IMR-90 (cell line): ENCODE results near the gene CIDEA. TPM values are rescaled to one million over a fixed set of nuclear protein-coding genes. Genes with fewer than 3 reads are reported as not detected.

ENCODE experiments used
- ATAC-seq: fragments of 200-7000 bp; cut with Tn5 transposase; 2 replicates; pipeline ENCODE4 v1.9.1; 2020; ENCODE audit warnings: low read depth, mild to moderate bottlenecking, moderate library complexity
- BruUV-seq: library from RNA; stranded (reverse); fragments of 400-500 nt; replicated peaks from 2 replicates; lab custom pipeline; 2021; lab: Mats Ljungman, UMichigan
- CTCF ChIA-PET: fragments of 300-600 bp; formaldehyde crosslinking; extraction: SDS; loops from one replicate; lab custom pipeline; 2021; ENCODE audit warnings: antibody characterized with exemption; lab: Yijun Ruan, JAX
- POLR2A ChIA-PET: fragments of 300-600 bp; sonication (Branson Sonifier 250); formaldehyde crosslinking; loops from one replicate; lab custom pipeline; 2022; ENCODE audit warnings: antibody characterized with exemption; ENCODE audit not compliant: unreplicated experiment; lab: Charles Lee
- DNase-seq: peaks from one replicate; pipeline ENCODE4 v3.0.0; 2013
- H2AFZ ChIP-seq: replicated peaks from 2 replicates; pipeline ENCODE3; 2013; ENCODE audit warnings: low read length, mild to moderate bottlenecking; ENCODE audit not compliant: poor library complexity
- H2AK5ac ChIP-seq: 2 replicates; pipeline ENCODE4 v1.6.1; 2013; ENCODE audit warnings: low read depth, low read length, inconsistent platforms
- H2AK9ac ChIP-seq: replicated peaks from 2 replicates; pipeline ENCODE3; 2013; ENCODE audit warnings: mild to moderate bottlenecking, low read depth, low read length, moderate library complexity; ENCODE audit not compliant: poor library complexity
- H2BK120ac ChIP-seq: 2 replicates; pipeline ENCODE4 v1.6.1; 2013; ENCODE audit warnings: low read depth, low read length, inconsistent platforms
- H2BK15ac ChIP-seq: 3 replicates; pipeline ENCODE4 v1.6.1; 2013; ENCODE audit warnings: low read depth, low read length, inconsistent platforms
- H2BK20ac ChIP-seq: 2 replicates; pipeline ENCODE4 v1.6.1; 2013; ENCODE audit warnings: low read depth, mild to moderate bottlenecking, inconsistent platforms, low read length, moderate library complexity
- H2BK5ac ChIP-seq: 2 replicates; pipeline ENCODE4 v1.6.1; 2013; ENCODE audit warnings: mild to moderate bottlenecking, low read depth, low read length, inconsistent platforms; ENCODE audit not compliant: poor library complexity, severe bottlenecking
- H3K14ac ChIP-seq: replicated peaks from 2 replicates; pipeline ENCODE4 v1.6.1; 2013; ENCODE audit warnings: low read depth, low read length, inconsistent platforms
- H3K18ac ChIP-seq: 2 replicates; pipeline ENCODE4 v1.6.1; 2013; ENCODE audit warnings: low read depth, low read length, control low read depth
- H3K23ac ChIP-seq: 2 replicates; pipeline ENCODE4 v1.6.1; 2013; ENCODE audit warnings: low read depth, low read length, inconsistent platforms
- H3K27ac ChIP-seq: 2 replicates; pipeline ENCODE4 v1.5.1; 2013; ENCODE audit warnings: mild to moderate bottlenecking, control low read depth, low read length; ENCODE audit not compliant: insufficient read depth
- H3K27me3 ChIP-seq: 2 replicates; pipeline ENCODE4 v1.6.1; 2013; ENCODE audit warnings: low read length; ENCODE audit not compliant: control insufficient read depth, insufficient read depth
- H3K36me3 ChIP-seq: 2 replicates; pipeline ENCODE4 v1.6.1; 2013; ENCODE audit warnings: low read length, mixed read lengths; ENCODE audit not compliant: control insufficient read depth, insufficient read depth
- H3K4ac ChIP-seq: 2 replicates; pipeline ENCODE4 v1.6.1; 2013; ENCODE audit warnings: low read depth, low read length, inconsistent platforms
- H3K4me1 ChIP-seq: 2 replicates; pipeline ENCODE4 v1.6.1; 2013; ENCODE audit warnings: low read length, mixed read lengths; ENCODE audit not compliant: control insufficient read depth, insufficient read depth
- H3K4me2 ChIP-seq: 2 replicates; pipeline ENCODE4 v1.6.1; 2013; ENCODE audit warnings: low read depth, mild to moderate bottlenecking, control low read depth, low read length, moderate library complexity
- H3K4me3 ChIP-seq: 2 replicates; pipeline ENCODE4 v1.5.1; 2013; ENCODE audit warnings: low read depth, mild to moderate bottlenecking, control low read depth, low read length, moderate library complexity; ENCODE audit not compliant: insufficient read depth
- H3K56ac ChIP-seq: 2 replicates; pipeline ENCODE4 v1.6.1; 2013; ENCODE audit warnings: low read length, inconsistent platforms; ENCODE audit not compliant: insufficient read depth; ENCODE audit errors: extremely low read depth
- H3K79me1 ChIP-seq, 2 experiments: 2 replicates each; pipeline ENCODE4 v1.6.1; 2013; ENCODE audit warnings: low read length in 2 of 2, inconsistent platforms in 1 of 2, low read depth in 1 of 2
- H3K9ac ChIP-seq: 2 replicates; pipeline ENCODE4 v1.6.1; 2013; ENCODE audit warnings: low read depth, low read length, control low read depth
- H3K9me1 ChIP-seq: 2 replicates; pipeline ENCODE4 v1.6.1; 2013; ENCODE audit warnings: low read length, inconsistent platforms; ENCODE audit not compliant: insufficient read depth
- H3K9me3 ChIP-seq: 2 replicates; pipeline ENCODE4 v1.6.1; 2013; ENCODE audit warnings: low read length; ENCODE audit not compliant: control insufficient read depth, insufficient read depth
- H4K20me1 ChIP-seq: 2 replicates; pipeline ENCODE4 v1.6.1; 2013; ENCODE audit warnings: low read length, inconsistent platforms; ENCODE audit not compliant: insufficient read depth
- H4K5ac ChIP-seq: 2 replicates; pipeline ENCODE4 v1.6.1; 2013; ENCODE audit warnings: mild to moderate bottlenecking, low read depth, low read length, control low read depth
- H4K8ac ChIP-seq, 2 experiments: 2 replicates each; pipeline ENCODE4 v1.6.1; 2013; ENCODE audit warnings: low read depth in 2 of 2, low read length in 2 of 2, control low read depth in 1 of 2, inconsistent platforms in 1 of 2
- H4K91ac ChIP-seq: 2 replicates; pipeline ENCODE4 v1.6.1; 2013; ENCODE audit warnings: low read depth, low read length, inconsistent platforms; ENCODE audit not compliant: insufficient read depth
- BHLHE40 ChIP-seq: fragments of 150-350 bp; IDR thresholded peaks from 2 replicates; pipeline ENCODE4 v1.6.1; 2016; ENCODE audit warnings: mild to moderate bottlenecking, low read depth, low read length
- CEBPB ChIP-seq: IDR thresholded peaks from 2 replicates; pipeline ENCODE4 v1.6.1; 2012; ENCODE audit warnings: low read depth, low read length, improper control_type of control experiment
- CHD1 ChIP-seq: IDR thresholded peaks from 2 replicates; pipeline ENCODE4 v1.6.1; 2012; ENCODE audit warnings: low read depth, low read length, improper control_type of control experiment
- MXI1 ChIP-seq: IDR thresholded peaks from 2 replicates; pipeline ENCODE4 v1.6.1; 2012; ENCODE audit warnings: low read depth, mild to moderate bottlenecking, low read length, moderate library complexity, borderline replicate concordance
- RCOR1 ChIP-seq: IDR thresholded peaks from 2 replicates; pipeline ENCODE4 v1.6.1; 2012; ENCODE audit warnings: mild to moderate bottlenecking, low read length, improper control_type of control experiment; ENCODE audit not compliant: insufficient replicate concordance
- RFX5 ChIP-seq: IDR thresholded peaks from 2 replicates; pipeline ENCODE4 v1.8.0; 2012; ENCODE audit warnings: low read depth, mild to moderate bottlenecking, low read length, moderate library complexity
- SMC3 ChIP-seq: fragments of 150-350 bp; IDR thresholded peaks from 2 replicates; pipeline ENCODE4 v1.6.1; 2016; ENCODE audit warnings: low read depth, mild to moderate bottlenecking, antibody characterized with exemption, low read length, moderate library complexity
- WGBS, 2 experiments: methylation state at CpG; one replicate each; pipeline versions ENCODE4 v1.1.5 to v1.1.7; 2013; ENCODE audit warnings: missing lambda C conversion rate in 2 of 2; ENCODE audit not compliant: insufficient read length in 1 of 2; ENCODE audit errors: extremely low coverage in 2 of 2; 5-methylcytosine and 5-hydroxymethylcytosine counted together
- dilution Hi-C: fragments of 300-500 bp; cut with HindIII; formaldehyde crosslinking; loops from one replicate; pipeline ENCODE4 v1.14.3; 2018; ENCODE audit warnings: low sequenced_read_pairs; ENCODE audit not compliant: unreplicated experiment
- in situ Hi-C: fragments of 300-500 bp; cut with MboI; formaldehyde crosslinking; loops from 3 replicates; pipeline ENCODE4 v1.14.3; 2019; ENCODE audit warnings: low sequenced_read_pairs, inconsistent platforms, mixed read lengths
- intact Hi-C: fragments of 100-400 bp; cut with micrococcal nuclease; formaldehyde crosslinking; loops from 2 replicates; pipeline ENCODE4 v1.10.0; 2022
- polyA plus RNA-seq, 3 experiments: library from polyadenylated mRNA; depleted of rRNA; stranded (reverse); fragments of >200 nt; gene quantifications; 2 replicates each; pipeline ENCODE4 v1.2.3, GENCODE V29; 2012; ENCODE audit warnings: low replicate concordance in 1 of 3
- total RNA-seq: library from RNA; depleted of rRNA; stranded (reverse); fragments of >200 nt; gene quantifications from 2 replicates; pipeline ENCODE4 v1.2.3, GENCODE V29; 2012

CIDEA gene
- total and polyA plus RNA-seq, 2 of the 4 experiments (the other 2 are of a cell fraction), result not detected

- in situ Hi-C loops, result no loop called here
- H3K4me1 ChIP-seq, result no peaks in the 10 kb centered on the region
These were observed 22.9 kb upstream of the CIDEA start for GRCh38 chr18:12231040-12231882.

More at GRCh38 chr18:12231040-12231882, 22.9 kb upstream of the CIDEA start:
- Histone ChIP-seq H3K27me3 (peaks cover 4% of the 10 kb centered on the region), H3K4ac (no peak overlapping the region), H3K36me3 (no peaks in the 10 kb centered on the region), H3K4me2 (no peak overlapping the region), H2AK9ac (no peak overlapping the region), H3K9ac (no peak overlapping the region), H3K18ac (no peak overlapping the region), H3K79me1 (no peaks in the 10 kb centered on the region), H3K9me1 (no peaks in the 10 kb centered on the region; the same call in 1 of the 2 replicates), H3K27ac (no peak overlapping the region), H3K23ac (no peak overlapping the region), H3K9me3 (no peaks in the 10 kb centered on the region), H4K20me1 (no peaks in the 10 kb centered on the region), H4K91ac (no peak overlapping the region), H2BK15ac (no peak overlapping the region), H3K56ac (no peak overlapping the region), H2BK120ac (no peak overlapping the region), H3K4me3 (no peak overlapping the region), H2AK5ac (no peak overlapping the region), H4K5ac (no peak overlapping the region), H3K14ac (no peak overlapping the region), H2AFZ (no peak overlapping the region), H2BK5ac (no peak overlapping the region), H4K8ac (no peak overlapping the region), H2BK20ac (no peak overlapping the region)
- POLR2A ChIA-PET, result no interaction called here
- no TSS peak for BruUV-seq
- CTCF ChIA-PET, result no interaction called here
- intact Hi-C loops (loop anchor here (10.0 kb wide), 3 partner anchors 136 to 296 kb away; partner anchors contain the start of gene ANKRD62), dilution Hi-C loops (no loop called here)
- TF ChIP-seq RCOR1 (no peak), CHD1 (no peak), MXI1 (no peak), SMC3 (no peak), RFX5 (no peak), CEBPB (no peak), BHLHE40 (no peak)
- WGBS, 2 experiments, result 64% methylated on average over 7 of the region's 17 CpGs; no CpG with 5 or more reads in 1 of the 2 experiments
- ATAC-seq (no peak), DNase-seq (no peak)
